ENCODE measurements around the gene KLC1.
A peak's percentile ranks its signal among the peaks of the same experiment; 100 is the strongest.

The KLC1 gene

GRCh38 chr14:103737432-103738045 is 108.5 kb downstream of the KLC1 start:
- DNase-seq, result no peak

- DNase-seq, result no peak
Observed at GRCh38 chr14:103738166-103738565, 109.2 kb downstream of the KLC1 start.

- no peak for DNase-seq
Observed at GRCh38 chr14:103738701-103739451, 109.9 kb downstream of the KLC1 start.

GRCh38 chr14:103739466-103739792 is 110.4 kb downstream of the KLC1 start:
- no peak for DNase-seq

GRCh38 chr14:103739793-103740501 is 110.9 kb downstream of the KLC1 start:
- no peak for DNase-seq

GRCh38 chr14:103740991-103741689 is 112.1 kb downstream of the KLC1 start:
- DNase-seq, result no peak

GRCh38 chr14:103741876-103742275 is 112.9 kb downstream of the KLC1 start:
- DNase-seq, result no peak

GRCh38 chr14:103742499-103743255 is 113.7 kb downstream of the KLC1 start:
- no peak for DNase-seq

- no peak for DNase-seq
Observed at GRCh38 chr14:103743691-103744090, 114.7 kb downstream of the KLC1 start.

- DNase-seq, result no peak
Observed at GRCh38 chr14:103744621-103745395, 115.8 kb downstream of the KLC1 start.

GRCh38 chr14:103745424-103745823 is 116.4 kb downstream of the KLC1 start:
- no peak for DNase-seq

- DNase-seq, result no peak
Observed at GRCh38 chr14:103746701-103747100, 117.7 kb downstream of the KLC1 start.

GRCh38 chr14:103748534-103748857 is 119.5 kb downstream of the KLC1 start:
- DNase-seq, result peak in 1 of 2 donors; percentile 20

- DNase-seq, result no peak
Observed at GRCh38 chr14:103749452-103749851, 120.4 kb downstream of the KLC1 start.

GRCh38 chr14:103749860-103750259 is 120.8 kb downstream of the KLC1 start:
- DNase-seq, result no peak

Data from stimulated activated CD4-positive, alpha-beta T cell treated with anti-CD3 and anti-CD28 coated beads, Interleukin-2, amount 100 ng/mL, for 48 hours (primary cell).